ENCODE data around the gene ZDHHC16. TPM values are rescaled to one million over a fixed set of nuclear protein-coding genes. Genes with fewer than 3 reads are reported as not detected.

ZDHHC16 gene
- total and polyA plus RNA-seq, 5 experiments from 2014 or later, result 20.0 to 31.4 (median 28.1) TPM

DNA sequence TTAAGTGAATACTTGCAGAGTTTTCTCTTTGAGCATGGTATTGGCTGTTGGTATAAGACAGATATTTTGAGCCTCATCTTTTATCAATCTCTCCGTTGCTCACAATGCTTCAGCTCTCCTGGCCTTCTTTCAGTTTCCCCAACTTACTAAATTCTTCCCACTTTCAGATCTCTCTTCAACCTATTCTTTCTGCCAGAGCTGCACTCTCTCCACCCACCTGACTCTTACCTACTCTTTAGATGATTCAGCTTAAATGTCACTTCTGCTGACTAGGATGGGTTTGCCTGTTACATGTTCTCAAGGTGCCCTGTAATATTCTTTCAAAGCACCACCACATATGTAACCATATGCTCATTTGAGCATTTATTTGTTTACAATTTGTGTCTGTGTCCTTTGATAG is 1.8 kb upstream of the ZDHHC16 start:
- Mint-ChIP-seq H3K36me3 (peaks cover 0 to 38% (median 2%) of the 10 kb centered on the region in 3 donors), H3K27me3 (no peaks in the 10 kb centered on the region), H3K9me3 (no peaks in the 10 kb centered on the region), H3K4me1 (peaks cover 19 to 57% (median 46%) of the 10 kb centered on the region in 4 donors), H3K4me3 (peak overlapping the region; percentile 15 to 100 (median 99)), H3K27ac (peak overlapping the region in 5 of 10 donors; percentile 3 to 89 (median 80))
- POLR2A ChIA-PET, result interaction anchor here (1.4 to 1.5 kb wide), 3 partner anchors 11 to 55 kb away, joined by 3 to 5 read pairs (median 4); no protein-coding TSS in a partner anchor
- no peak for DNase-seq
- no peak for ATAC-seq

DNA sequence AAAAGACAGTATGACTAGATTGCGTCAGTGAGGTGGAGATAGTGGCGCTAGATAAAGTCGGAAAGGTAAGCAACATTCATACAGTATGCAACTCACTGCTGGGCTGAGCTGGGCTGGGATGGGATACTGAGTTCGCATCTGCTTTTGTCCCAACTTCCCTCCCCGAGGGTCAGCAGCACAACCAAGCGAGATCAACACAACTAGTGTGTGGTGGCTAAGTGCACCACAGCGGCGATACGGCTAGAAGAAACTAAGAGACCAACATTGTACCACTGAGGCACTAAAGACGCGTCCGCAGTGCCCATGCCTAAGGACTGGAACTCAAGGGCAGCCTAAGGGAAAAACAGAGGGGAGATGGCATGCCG is 636 bp upstream of the ZDHHC16 start:
- ATAC-seq (no peak), DNase-seq (no peak)
- POLR2A ChIA-PET, result interaction anchor here (0.6 to 1.5 kb wide), 4 partner anchors 12 to 107 kb away, joined by 3 to 5 read pairs (median 4); no protein-coding TSS in a partner anchor
- H3K27me3 Mint-ChIP-seq, result no peaks in the 10 kb centered on the region
- peak overlapping the region; percentile 95 to 100 (median 99) for H3K4me3 Mint-ChIP-seq
- H3K27ac Mint-ChIP-seq, result peak overlapping the region; percentile 87 to 97 (median 96)
- no peaks in the 10 kb centered on the region for H3K9me3 Mint-ChIP-seq
- H3K4me1 Mint-ChIP-seq, result peaks cover 22 to 61% (median 49%) of the 10 kb centered on the region in 4 donors
- peaks cover 0 to 28% (median 2%) of the 10 kb centered on the region in 3 donors for H3K36me3 Mint-ChIP-seq

DNA sequence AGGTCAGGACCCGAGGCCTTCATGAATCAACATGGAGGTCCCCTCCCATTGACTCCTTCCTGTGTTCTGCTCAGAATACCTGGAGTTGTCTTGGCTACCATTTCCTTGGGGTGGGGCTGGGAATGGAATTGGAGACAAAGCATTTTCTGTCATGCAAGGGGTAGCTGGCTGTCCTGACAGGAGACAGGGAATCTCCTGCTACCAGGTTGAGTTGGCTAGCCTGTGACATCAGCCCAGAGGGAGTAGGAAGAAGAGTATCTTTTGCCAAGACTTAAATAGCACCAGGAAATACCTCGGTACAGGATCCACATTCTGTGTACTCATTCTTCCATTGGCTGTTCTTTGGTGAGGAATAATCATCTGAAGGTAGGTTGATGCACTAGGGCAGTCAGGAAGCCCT is 4.9 kb downstream of the ZDHHC16 start:
- no peaks in the 10 kb centered on the region for H3K27me3 Mint-ChIP-seq
- no peak overlapping the region for H3K4me3 Mint-ChIP-seq
- DNase-seq (no peak), ATAC-seq (no peak)
- no peaks in the 10 kb centered on the region for H3K9me3 Mint-ChIP-seq
- H3K36me3 Mint-ChIP-seq, result peaks cover 0 to 24% (median 2%) of the 10 kb centered on the region in 3 donors
- peaks cover 21 to 65% (median 51%) of the 10 kb centered on the region in 4 donors for H3K4me1 Mint-ChIP-seq
- POLR2A ChIA-PET, result no interaction called here
- peak overlapping the region in 9 of 10 donors; percentile 1 to 99 (median 62) for H3K27ac Mint-ChIP-seq

DNA sequence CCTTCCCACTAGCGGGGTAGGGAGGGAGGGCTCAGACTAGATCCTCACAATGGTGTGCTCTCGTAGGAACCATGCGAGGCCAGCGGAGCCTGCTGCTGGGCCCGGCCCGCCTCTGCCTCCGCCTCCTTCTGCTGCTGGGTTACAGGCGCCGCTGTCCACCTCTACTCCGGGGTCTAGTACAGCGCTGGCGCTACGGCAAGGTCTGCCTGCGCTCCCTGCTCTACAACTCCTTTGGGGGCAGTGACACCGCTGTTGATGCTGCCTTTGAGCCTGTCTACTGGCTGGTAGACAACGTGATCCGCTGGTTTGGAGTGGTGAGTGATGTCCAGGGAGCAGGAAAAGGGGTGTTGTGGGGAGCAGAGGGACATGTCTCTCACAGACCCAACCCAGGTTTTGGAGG is 5.6 kb downstream of the ZDHHC16 start:
- Mint-ChIP-seq H3K4me3 (no peak overlapping the region), H3K27ac (peak overlapping the region in 5 of 10 donors; percentile 5 to 99 (median 69))

DNA sequence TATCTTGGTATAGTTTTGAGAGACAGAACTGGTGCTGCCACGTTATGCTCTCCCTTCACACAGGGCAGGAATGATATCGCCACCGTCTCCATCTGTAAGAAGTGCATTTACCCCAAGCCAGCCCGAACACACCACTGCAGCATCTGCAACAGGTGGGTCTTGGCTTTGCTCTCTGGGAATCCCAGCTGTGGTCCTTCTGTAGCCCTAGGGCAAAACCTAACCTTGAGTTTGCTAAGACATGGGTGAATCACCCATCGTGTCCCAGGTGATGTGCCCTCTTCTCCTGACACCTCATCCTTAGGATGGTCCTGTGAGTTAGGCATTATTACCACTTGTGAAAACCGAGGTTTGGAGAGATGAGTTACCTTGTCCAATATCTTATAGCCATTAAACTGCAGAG is 6.4 kb downstream of the ZDHHC16 start:
- Mint-ChIP-seq H3K27ac (peak overlapping the region in 6 of 10 donors; percentile 51 to 99 (median 76)), H3K27me3 (no peaks in the 10 kb centered on the region), H3K36me3 (peaks cover 0 to 38% (median 0%) of the 10 kb centered on the region in 3 donors), H3K4me1 (peaks cover 19 to 51% (median 41%) of the 10 kb centered on the region in 4 donors), H3K9me3 (no peaks in the 10 kb centered on the region), H3K4me3 (no peak overlapping the region)
- no peak for DNase-seq
- no peak for ATAC-seq
- POLR2A ChIA-PET, result no interaction called here

More for the DNA sequence above, 5.6 kb downstream of the ZDHHC16 start:
- POLR2A ChIA-PET, result no interaction called here
- DNase-seq (no peak), ATAC-seq (no peak)
- Mint-ChIP-seq H3K9me3 (no peaks in the 10 kb centered on the region), H3K36me3 (peaks cover 0 to 31% (median 0%) of the 10 kb centered on the region in 3 donors), H3K27me3 (no peaks in the 10 kb centered on the region), H3K4me1 (peaks cover 19 to 58% (median 45%) of the 10 kb centered on the region in 4 donors)

DNA sequence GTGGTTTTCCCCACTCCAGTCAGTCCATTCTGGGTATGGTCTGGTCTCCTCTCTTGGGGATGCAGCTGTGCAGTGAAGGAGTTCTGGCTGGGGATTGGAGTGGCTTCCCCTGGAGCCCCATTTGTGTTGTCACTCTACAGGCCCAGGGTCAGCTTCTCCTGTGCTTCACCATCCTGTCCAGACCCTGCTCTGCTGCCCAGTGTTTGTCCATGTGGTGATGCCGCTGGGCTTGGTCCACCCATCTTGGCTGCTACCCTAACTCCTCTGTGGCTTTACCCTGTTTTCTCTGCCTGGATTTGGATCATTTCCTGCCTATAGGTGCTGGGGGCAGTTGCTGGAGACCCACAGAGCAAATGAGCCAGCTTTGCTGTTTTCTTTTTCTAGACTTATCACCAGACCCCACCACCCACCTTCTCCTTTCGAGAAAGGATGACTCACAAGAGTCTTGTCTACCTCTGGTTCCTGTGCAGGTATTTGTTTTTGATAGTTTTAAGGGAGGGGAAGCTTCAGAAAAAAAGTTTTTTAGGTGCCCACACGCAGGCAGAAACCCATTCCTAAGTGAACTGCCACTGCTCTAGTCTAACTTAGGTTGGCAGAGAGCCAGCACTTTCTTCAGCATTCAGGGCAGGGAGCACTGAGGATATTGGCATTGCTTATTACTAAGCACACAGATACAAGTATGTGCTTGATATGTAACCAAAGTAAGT is 8.5 kb downstream of the ZDHHC16 start:
- Mint-ChIP-seq H3K27me3 (no peaks in the 10 kb centered on the region), H3K4me1 (peaks cover 15 to 34% (median 26%) of the 10 kb centered on the region in 4 donors), H3K36me3 (peaks cover 0 to 59% (median 11%) of the 10 kb centered on the region in 3 donors), H3K9me3 (no peaks in the 10 kb centered on the region), H3K27ac (peak overlapping the region; percentile 78 to 99 (median 89)), H3K4me3 (peak overlapping the region in 3 of 10 donors; percentile 23 to 72 (median 45))
- POLR2A ChIA-PET, result no interaction called here
- DNase-seq (peak in 2 of 10 donors; percentile 3 to 43), ATAC-seq (peak in 1 of 2 donors; percentile 65)

DNA sequence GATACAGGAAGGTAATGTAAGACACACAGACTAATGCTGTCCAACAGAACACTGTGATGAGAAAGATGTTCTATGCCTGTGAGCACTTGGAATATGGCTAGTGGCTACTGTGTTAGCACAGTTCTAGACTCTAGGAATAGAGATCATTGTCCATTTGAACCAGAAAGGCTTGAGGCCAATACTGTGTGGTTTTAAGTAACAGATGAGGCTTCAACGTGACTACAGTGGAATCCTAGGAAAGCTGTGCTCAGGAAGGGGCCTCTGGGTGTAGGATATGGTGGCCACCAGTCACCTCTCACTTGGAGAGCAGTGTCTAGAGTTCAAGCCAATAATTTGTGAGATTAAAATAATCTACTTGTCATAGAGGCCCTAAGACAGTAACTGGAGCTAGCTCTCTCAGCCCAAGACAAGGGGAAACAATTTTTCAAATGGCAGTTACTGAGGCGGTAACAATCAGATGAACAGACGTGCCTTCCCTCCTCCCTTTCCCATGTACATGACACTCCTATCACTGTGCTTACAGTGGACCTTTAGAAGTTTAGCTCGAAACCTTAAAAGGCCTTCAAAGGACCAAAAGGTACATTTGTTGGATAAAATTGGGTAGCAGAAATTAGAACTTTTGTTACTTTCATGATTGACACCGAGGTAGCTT is 10.2 kb downstream of the ZDHHC16 start:
- no peak for ATAC-seq
- peaks cover 0 to 76% (median 23%) of the 10 kb centered on the region in 3 donors for H3K36me3 Mint-ChIP-seq
- POLR2A ChIA-PET, result interaction anchor here (1.3 kb wide), 1 partner anchor 11 kb away, joined by 5 read pairs; no protein-coding TSS in a partner anchor
- peaks cover 8 to 24% (median 18%) of the 10 kb centered on the region in 4 donors for H3K4me1 Mint-ChIP-seq
- H3K9me3 Mint-ChIP-seq, result no peaks in the 10 kb centered on the region
- H3K4me3 Mint-ChIP-seq, result no peak overlapping the region
- peak overlapping the region in 8 of 10 donors; percentile 28 to 99 (median 78) for H3K27ac Mint-ChIP-seq
- no peak for DNase-seq
- H3K27me3 Mint-ChIP-seq, result no peaks in the 10 kb centered on the region

DNA sequence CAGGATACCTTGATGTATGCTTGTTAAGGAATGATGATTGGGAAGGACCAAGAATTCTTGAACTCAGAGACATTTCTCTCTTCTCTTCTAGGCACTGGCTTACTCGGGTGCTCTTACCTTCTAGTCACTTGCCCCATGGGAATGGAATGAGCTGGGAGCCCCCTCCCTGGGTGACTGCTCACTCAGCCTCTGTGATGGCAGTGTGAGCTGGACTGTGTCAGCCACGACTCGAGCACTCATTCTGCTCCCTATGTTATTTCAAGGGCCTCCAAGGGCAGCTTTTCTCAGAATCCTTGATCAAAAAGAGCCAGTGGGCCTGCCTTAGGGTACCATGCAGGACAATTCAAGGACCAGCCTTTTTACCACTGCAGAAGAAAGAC is 10.7 kb downstream of the ZDHHC16 start:
- POLR2A ChIA-PET, result interaction anchor here (1.3 kb wide), 1 partner anchor 11 kb away, joined by 5 read pairs; no protein-coding TSS in a partner anchor
- no peak overlapping the region for H3K4me3 Mint-ChIP-seq
- peak overlapping the region in 6 of 10 donors; percentile 28 to 99 (median 70) for H3K27ac Mint-ChIP-seq
- ATAC-seq, result no peak
- no peak for DNase-seq
- no peaks in the 10 kb centered on the region for H3K9me3 Mint-ChIP-seq
- peaks cover 8 to 24% (median 18%) of the 10 kb centered on the region in 4 donors for H3K4me1 Mint-ChIP-seq
- no peaks in the 10 kb centered on the region for H3K27me3 Mint-ChIP-seq
- peaks cover 0 to 81% (median 23%) of the 10 kb centered on the region in 3 donors for H3K36me3 Mint-ChIP-seq

DNA sequence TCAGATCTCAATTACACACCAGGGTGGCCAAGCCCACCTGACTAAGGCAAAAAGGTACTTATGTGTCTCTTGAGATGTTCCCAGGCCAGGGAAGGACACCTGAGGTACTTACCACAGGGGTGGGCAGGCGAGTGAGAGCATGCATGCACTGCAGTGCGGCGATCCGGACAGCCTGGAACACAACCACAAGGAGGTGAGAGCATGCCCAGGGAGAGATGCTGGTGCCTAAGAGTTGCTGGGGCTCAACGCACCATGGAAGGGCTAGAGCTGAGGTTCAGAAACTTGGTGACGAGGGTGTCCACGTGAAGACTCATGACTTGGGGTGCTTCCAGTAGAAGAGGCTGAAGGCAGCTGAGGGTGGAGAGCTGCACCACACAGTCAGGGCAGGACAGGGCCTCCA is 13.1 kb downstream of the ZDHHC16 start:
- Mint-ChIP-seq H3K36me3 (peaks cover 0 to 86% (median 28%) of the 10 kb centered on the region in 3 donors), H3K27me3 (no peaks in the 10 kb centered on the region)
- no peak for ATAC-seq

DNA sequence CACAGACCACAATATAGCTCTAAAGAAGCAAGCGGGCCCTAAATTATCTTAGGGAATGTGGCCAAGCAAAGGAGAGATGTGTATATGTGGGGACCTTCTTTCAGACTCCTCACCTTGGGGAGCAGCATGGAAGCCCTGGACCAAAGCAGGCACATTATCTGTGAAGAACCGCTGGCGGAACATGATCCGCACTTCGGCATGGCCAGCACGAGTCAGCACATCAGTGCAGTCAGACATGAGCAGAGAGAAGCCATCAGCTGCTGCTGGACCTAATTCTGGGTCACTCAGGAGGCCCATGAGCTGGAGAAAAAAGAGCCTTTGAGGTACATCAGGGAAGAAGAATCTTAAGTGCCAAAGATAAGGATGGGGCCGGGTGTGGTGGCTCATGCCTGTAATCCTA is 14.0 kb downstream of the ZDHHC16 start:
- Mint-ChIP-seq H3K27ac (peak overlapping the region in 5 of 10 donors; percentile 18 to 89 (median 69)), H3K27me3 (no peaks in the 10 kb centered on the region), H3K9me3 (no peaks in the 10 kb centered on the region), H3K36me3 (peaks cover 0 to 93% (median 28%) of the 10 kb centered on the region in 3 donors), H3K4me3 (no peak overlapping the region), H3K4me1 (peaks cover 0 to 6% (median 3%) of the 10 kb centered on the region in 4 donors)
- DNase-seq (no peak), ATAC-seq (no peak)
- POLR2A ChIA-PET, result interaction anchor here (1.7 kb wide), 1 partner anchor 39 kb away, joined by 3 read pairs; the partner anchor contains the start of genes MMS19 and UBTD1

More for the DNA sequence above, 13.1 kb downstream of the ZDHHC16 start:
- DNase-seq, result no peak
- H3K27ac Mint-ChIP-seq, result peak overlapping the region in 5 of 10 donors; percentile 9 to 89 (median 69)
- peaks cover 6 to 15% (median 9%) of the 10 kb centered on the region in 4 donors for H3K4me1 Mint-ChIP-seq
- POLR2A ChIA-PET, result interaction anchor here (1.7 kb wide), 1 partner anchor 39 kb away, joined by 3 read pairs; the partner anchor contains the start of genes MMS19 and UBTD1
- no peak overlapping the region for H3K4me3 Mint-ChIP-seq
- no peaks in the 10 kb centered on the region for H3K9me3 Mint-ChIP-seq

DNA sequence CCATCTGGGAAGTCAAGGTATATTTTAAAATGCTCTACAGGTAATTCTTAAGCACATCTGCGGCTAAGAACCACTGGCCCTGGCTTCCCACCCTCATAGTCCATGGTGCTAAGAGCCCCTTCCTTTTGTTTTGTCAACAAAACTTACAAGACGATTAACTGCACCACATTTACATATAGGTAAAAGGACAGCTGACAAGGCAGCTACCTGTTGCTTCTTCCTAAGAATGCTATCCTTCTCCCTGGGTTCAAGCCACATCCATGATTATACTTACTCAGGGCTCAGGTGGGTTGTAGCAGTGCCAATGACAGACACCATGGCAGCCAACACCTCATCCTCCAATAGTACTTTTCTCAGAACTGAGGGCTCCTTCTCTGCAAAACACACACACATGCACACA is 16.3 kb downstream of the ZDHHC16 start:
- no peak overlapping the region for H3K4me3 Mint-ChIP-seq
- H3K27ac Mint-ChIP-seq, result peak overlapping the region in 2 of 10 donors; percentile 5 to 25
- H3K27me3 Mint-ChIP-seq, result no peaks in the 10 kb centered on the region
- H3K4me1 Mint-ChIP-seq, result peaks cover 0 to 6% (median 0%) of the 10 kb centered on the region in 4 donors
- H3K9me3 Mint-ChIP-seq, result no peaks in the 10 kb centered on the region
- DNase-seq (no peak), ATAC-seq (no peak)
- POLR2A ChIA-PET, result no interaction called here
- peaks cover 0 to 93% (median 29%) of the 10 kb centered on the region in 3 donors for H3K36me3 Mint-ChIP-seq

DNA sequence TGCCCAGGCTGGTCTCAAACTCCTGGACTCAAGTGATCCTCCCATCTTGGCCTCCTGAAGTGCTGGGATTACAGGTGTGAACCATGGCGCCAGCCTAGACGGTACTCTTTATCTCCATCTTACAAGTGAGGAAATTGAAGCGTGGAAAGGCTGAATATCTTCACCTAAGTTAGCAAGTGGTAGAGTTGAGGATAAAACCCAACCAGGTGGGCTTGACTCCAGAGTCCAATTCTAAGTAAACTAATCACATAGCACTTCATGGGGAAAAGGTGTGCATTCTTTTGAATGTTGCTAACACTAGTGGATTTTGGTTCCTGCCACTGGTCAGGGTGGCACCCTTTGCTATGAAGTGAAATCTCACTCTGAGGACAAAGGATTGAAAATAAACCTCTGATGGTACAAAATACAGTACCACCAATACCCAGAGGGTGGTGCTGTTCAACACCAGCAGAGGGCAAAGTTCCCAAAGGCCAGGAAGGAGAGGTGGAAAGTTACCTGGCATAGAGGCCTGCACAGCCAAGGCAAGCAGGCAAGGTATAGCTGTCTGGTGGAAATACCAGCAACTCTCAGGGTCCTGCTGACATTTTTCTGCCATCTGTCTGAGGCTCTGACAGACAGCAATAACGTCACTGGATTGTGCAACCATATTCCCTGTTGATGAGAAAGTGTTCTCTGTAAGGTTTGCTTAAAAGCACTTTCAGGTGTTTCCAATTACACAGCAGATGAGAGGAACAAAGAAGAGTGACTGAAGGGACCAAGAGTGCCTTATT is 17.6 kb downstream of the ZDHHC16 start:
- POLR2A ChIA-PET, result no interaction called here
- H3K36me3 Mint-ChIP-seq, result peaks cover 0 to 91% (median 24%) of the 10 kb centered on the region in 3 donors
- H3K4me3 Mint-ChIP-seq, result no peak overlapping the region
- DNase-seq (peak in 8 of 10 donors; percentile 13 to 50 (median 34)), ATAC-seq (peak; percentile 68 to 71)
- H3K27ac Mint-ChIP-seq, result peak overlapping the region in 8 of 10 donors; percentile 0 to 72 (median 28)
- no peaks in the 10 kb centered on the region for H3K27me3 Mint-ChIP-seq
- H3K9me3 Mint-ChIP-seq, result no peaks in the 10 kb centered on the region
- H3K4me1 Mint-ChIP-seq, result peaks cover 0 to 6% (median 0%) of the 10 kb centered on the region in 4 donors
